ENCODE results near the gene TMEM51.

TMEM51 gene

GRCh38 chr1:15180945-15181523, 27.5 kb downstream of the TMEM51 start:
- no peak for DNase-seq (ENCODE audit: low read depth)
- H3K4me3 ChIP-seq (ENCODE audit: control insufficient read depth, low read depth, low read length) = no peak overlapping the region
- no peak for TF ChIP-seq CTCF (conservative IDR thresholded peaks at IDR 0.05; ENCODE audit: control insufficient read depth, insufficient read depth, low read depth, low read length)

GRCh38 chr1:15181564-15181963, 28.0 kb downstream of the TMEM51 start:
- TF ChIP-seq CTCF (conservative IDR thresholded peaks at IDR 0.05; ENCODE audit: control insufficient read depth, insufficient read depth, low read depth, low read length) = no peak
- H3K4me3 ChIP-seq (ENCODE audit: control insufficient read depth, low read depth, low read length) = no peak overlapping the region
- no peak for DNase-seq (ENCODE audit: low read depth)

- no peak overlapping the region for H3K4me3 ChIP-seq (ENCODE audit: control insufficient read depth, low read depth, low read length)
- no peak for DNase-seq (ENCODE audit: low read depth)
- TF ChIP-seq CTCF (conservative IDR thresholded peaks at IDR 0.05; ENCODE audit: control insufficient read depth, insufficient read depth, low read depth, low read length) = no peak
Measured at GRCh38 chr1:15184436-15185241, 31.1 kb downstream of the TMEM51 start.

- no peak overlapping the region for H3K4me3 ChIP-seq (ENCODE audit: control insufficient read depth, low read depth, low read length)
- TF ChIP-seq CTCF (conservative IDR thresholded peaks at IDR 0.05; ENCODE audit: control insufficient read depth, insufficient read depth, low read depth, low read length) = no peak
- no peak for DNase-seq (ENCODE audit: low read depth)
Measured at GRCh38 chr1:15185617-15186016, 32.1 kb downstream of the TMEM51 start.

GRCh38 chr1:15186073-15186845, 32.7 kb downstream of the TMEM51 start:
- no peak overlapping the region for H3K4me3 ChIP-seq (ENCODE audit: control insufficient read depth, low read depth, low read length)
- TF ChIP-seq CTCF (conservative IDR thresholded peaks at IDR 0.05; ENCODE audit: control insufficient read depth, insufficient read depth, low read depth, low read length) = no peak
- DNase-seq (ENCODE audit: low read depth) = no peak

GRCh38 chr1:15186846-15187151, 33.3 kb downstream of the TMEM51 start:
- H3K4me3 ChIP-seq (ENCODE audit: control insufficient read depth, low read depth, low read length) = no peak overlapping the region
- TF ChIP-seq CTCF (conservative IDR thresholded peaks at IDR 0.05; ENCODE audit: control insufficient read depth, insufficient read depth, low read depth, low read length) = no peak
- DNase-seq (ENCODE audit: low read depth) = no peak
